GM12875 (cell line): ENCODE data around the gene PRKN.
"Not testable (repeated sequence)": the region's sequence is repeated elsewhere in the genome, so short reads cannot be mapped to it uniquely, and the experiment has no call there.

ENCODE experiments used
- H3K4me3 ChIP-seq: one replicate; pipeline ENCODE4 v1.5.1; 2011; ENCODE audit warnings: low read depth, low read length, control low read depth
- TF ChIP-seq, protein P1 (sequence below): IDR thresholded peaks from 2 replicates; pipeline ENCODE4 v1.5.1; 2011; ENCODE audit warnings: low read depth, mild to moderate bottlenecking, control low read depth, inconsistent platforms, low read length, moderate library complexity, borderline replicate concordance; ENCODE audit not compliant: insufficient read depth

PRKN gene

DNA sequence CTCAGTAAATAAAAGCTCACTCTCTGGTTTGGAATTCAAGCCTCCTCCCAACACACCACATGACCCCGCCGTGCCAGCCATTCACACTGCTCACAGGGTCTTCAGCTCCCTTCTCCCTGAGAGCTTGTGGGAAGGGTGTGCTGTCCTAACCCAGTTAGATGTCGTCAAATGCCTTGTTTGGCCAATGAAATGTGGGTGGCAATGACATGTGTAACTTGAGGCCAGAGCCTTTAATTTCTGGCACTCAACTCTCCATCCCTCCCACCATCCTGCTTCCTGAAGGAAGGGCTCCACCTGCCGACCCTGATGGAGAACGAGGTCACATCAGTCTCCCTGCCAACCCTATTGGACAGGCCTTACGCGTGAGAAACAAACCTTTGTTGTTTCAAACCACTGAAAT is 1229.2 kb downstream of the PRKN start:
- TF ChIP-seq, protein P1, sequence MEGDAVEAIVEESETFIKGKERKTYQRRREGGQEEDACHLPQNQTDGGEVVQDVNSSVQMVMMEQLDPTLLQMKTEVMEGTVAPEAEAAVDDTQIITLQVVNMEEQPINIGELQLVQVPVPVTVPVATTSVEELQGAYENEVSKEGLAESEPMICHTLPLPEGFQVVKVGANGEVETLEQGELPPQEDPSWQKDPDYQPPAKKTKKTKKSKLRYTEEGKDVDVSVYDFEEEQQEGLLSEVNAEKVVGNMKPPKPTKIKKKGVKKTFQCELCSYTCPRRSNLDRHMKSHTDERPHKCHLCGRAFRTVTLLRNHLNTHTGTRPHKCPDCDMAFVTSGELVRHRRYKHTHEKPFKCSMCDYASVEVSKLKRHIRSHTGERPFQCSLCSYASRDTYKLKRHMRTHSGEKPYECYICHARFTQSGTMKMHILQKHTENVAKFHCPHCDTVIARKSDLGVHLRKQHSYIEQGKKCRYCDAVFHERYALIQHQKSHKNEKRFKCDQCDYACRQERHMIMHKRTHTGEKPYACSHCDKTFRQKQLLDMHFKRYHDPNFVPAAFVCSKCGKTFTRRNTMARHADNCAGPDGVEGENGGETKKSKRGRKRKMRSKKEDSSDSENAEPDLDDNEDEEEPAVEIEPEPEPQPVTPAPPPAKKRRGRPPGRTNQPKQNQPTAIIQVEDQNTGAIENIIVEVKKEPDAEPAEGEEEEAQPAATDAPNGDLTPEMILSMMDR: no peak; the same call in 1 of the 2 replicates
- no peak overlapping the region for H3K4me3 ChIP-seq

DNA sequence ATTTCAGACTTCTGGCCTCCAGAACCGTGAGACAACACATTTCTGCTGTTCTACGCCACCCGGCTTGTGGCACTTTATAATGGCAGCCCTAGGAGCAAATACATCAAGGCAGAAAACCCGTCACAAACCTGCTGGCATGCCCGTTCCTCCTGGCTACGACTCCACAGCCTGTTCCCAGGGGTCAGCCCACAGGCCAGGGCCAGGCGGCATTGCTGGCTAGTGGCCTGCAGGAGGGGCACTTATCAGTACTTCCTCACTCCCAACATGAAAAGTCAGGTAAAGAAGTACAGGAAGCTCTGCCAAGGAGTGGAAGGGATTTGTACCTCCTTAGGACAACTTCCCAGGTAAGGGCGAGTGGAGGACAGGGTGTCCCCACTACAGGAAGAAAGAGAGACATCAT is 1230.6 kb downstream of the PRKN start:
- TF ChIP-seq, protein P1: no peak
- no peak overlapping the region for H3K4me3 ChIP-seq

DNA sequence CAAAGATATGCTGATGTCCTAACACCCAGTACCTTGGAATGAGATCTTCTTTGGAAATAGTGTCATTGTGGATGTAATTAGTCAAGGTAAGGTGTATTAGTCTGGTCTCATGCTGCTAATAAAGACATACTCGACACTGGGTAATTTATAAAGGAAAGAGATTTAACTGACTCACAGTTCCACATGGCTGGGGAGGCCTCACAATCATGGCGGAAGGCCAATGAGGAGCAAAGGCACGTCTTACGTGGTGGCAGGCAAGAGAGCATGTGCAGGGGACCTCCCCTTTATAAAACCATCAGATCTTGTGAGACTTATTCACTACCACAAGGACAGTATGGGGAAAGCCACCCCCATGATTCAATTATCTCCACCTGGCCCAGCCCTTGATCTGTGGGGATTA is 1231.3 kb downstream of the PRKN start:
- H3K4me3 ChIP-seq: not testable (repeated sequence)

DNA sequence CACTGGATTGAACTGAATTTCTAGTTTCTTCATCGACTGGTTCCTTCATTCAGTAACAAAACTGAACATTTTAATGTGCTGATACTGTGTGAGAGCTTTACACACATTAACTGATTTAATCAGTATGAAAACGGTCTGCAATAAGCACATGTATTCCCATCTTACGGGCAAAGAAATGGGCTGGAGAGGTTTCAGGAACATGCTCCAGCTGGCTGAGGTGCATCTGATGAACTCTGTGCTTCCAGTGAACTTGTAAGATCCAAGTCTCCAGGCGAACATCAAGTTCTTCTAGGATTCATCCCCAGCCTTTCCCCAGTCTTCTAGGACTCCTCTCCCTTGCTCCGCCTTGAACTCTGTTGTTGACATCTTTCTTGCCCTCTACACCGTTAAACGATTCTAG is 1233.0 kb downstream of the PRKN start:
- no peak overlapping the region for H3K4me3 ChIP-seq

DNA sequence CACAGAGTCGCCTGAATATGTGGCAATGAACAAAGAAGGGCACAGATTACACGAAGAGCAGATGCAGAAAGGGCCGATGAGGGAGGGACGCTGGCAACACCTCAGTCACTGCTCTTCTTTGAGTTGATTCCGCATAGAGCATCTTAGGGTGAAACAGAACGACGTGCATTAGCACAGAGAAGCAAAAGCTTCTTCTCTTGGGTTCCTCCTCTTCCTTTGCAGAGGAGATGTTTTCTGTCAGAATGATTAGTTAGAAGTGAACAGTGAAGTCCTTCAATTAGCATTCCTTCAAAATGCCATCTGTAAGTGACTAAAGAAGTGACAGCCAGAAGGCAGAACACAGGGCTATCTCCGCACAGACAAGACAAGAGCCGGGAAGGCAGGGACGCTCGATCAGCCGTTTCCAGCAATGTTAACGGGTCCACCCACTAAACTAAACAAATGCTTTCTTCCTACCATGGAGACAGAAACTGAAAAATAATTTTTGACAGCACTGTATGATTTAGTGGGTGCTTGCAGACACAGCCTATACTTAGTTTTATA is 1233.9 kb downstream of the PRKN start:
- TF ChIP-seq, protein P1: no peak
- no peak overlapping the region for H3K4me3 ChIP-seq

More for the DNA sequence above, 1233.0 kb downstream of the PRKN start:
- TF ChIP-seq, protein P1: no peak

DNA sequence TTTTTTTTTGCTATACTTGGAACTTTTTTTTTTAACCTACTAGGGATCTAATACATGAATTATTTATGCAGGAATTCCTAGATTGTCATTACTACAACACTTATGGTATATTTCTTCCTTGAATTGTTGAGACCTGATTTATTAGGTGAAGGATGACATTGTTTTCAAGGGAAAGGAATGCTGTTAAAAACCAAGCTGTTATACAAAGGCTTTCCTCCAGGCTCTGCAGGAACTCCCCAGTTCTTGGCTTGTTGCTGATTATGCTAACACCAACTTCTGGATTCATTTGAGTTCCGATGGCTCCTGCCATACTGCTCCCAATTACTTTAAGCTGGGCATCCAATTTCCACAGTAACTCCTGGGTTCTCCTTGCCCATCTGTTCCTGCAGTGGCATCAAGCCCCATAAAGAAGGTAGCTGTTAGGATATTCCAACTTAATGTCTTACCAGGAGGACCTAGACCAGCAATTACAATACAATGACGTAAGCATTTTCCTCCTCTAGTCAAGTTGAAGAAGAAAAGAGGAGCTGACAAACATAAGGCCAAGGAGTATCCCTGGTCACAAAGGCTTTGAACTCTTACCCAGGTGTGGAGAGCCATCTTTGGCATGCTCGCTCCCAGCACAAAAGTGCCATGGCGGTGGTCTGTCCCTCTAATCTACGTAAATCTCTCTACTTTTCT is 1237.8 kb downstream of the PRKN start:
- TF ChIP-seq, protein P1: no peak
- no peak overlapping the region for H3K4me3 ChIP-seq

DNA sequence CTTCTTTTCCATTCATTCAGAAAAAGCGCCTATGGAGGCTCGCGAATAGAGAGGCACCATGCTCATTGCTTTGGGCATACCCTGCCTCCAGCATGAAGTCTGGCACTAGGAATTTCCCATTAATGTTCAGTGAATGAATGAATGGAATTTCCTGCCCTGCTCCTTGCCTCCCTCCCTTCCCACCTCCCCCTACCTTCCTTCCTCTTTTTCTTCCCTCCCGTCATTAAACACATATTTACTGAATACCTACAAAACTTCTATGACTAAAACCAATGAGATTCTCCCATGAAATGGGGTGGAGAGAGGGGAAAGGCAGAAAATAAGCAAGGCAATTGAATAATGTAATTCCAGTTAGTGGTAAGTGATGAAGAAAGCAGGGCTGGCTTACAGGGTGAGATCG is 1239.9 kb downstream of the PRKN start:
- TF ChIP-seq, protein P1: no peak
- no peak overlapping the region for H3K4me3 ChIP-seq
